Mesenchymal stem cell (in vitro differentiated cells and primary cell): Measurements from ENCODE around the gene PCDH15.

Source experiments
- DNase-seq: peaks from one replicate; pipeline ENCODE4 v3.0.0-alpha.2; 2013
- H2AFZ ChIP-seq: one replicate; pipeline ENCODE4 v1.6.1; 2013; ENCODE audit warnings: low read depth, mild to moderate bottlenecking, control low read depth, inconsistent platforms, low read length, moderate library complexity
- H2AK5ac ChIP-seq: 2 replicates; pipeline ENCODE4 v1.6.1; 2013; ENCODE audit warnings: low read length, moderate library complexity, mild to moderate bottlenecking, inconsistent platforms; ENCODE audit not compliant: severe bottlenecking
- H2BK120ac ChIP-seq: one replicate; pipeline ENCODE4 v1.6.1; 2013; ENCODE audit warnings: low read depth, mild to moderate bottlenecking, inconsistent platforms, low read length, moderate library complexity
- H2BK12ac ChIP-seq, 2 experiments: one replicate each; pipeline ENCODE4 v1.6.1; 2013; ENCODE audit warnings: inconsistent platforms in 2 of 2, low read length in 2 of 2, mild to moderate bottlenecking in 2 of 2, moderate library complexity in 2 of 2, control low read depth in 1 of 2
- H2BK15ac ChIP-seq: one replicate; pipeline ENCODE4 v1.6.1; 2013; ENCODE audit warnings: mild to moderate bottlenecking, low read depth, inconsistent platforms; ENCODE audit not compliant: poor library complexity, severe bottlenecking
- H2BK5ac ChIP-seq: 2 replicates; pipeline ENCODE4 v1.6.1; 2013; ENCODE audit warnings: low read depth, mild to moderate bottlenecking, low read length, control low read depth, inconsistent platforms; ENCODE audit not compliant: poor library complexity, severe bottlenecking
- H3K14ac ChIP-seq, 2 experiments: one replicate each; pipeline ENCODE4 v1.6.1; 2013; ENCODE audit warnings: inconsistent platforms in 2 of 2, low read length in 2 of 2, control low read depth in 1 of 2, mild to moderate bottlenecking in 1 of 2, moderate library complexity in 1 of 2
- H3K18ac ChIP-seq, 2 experiments: one replicate each; pipeline ENCODE4 v1.6.1; 2013; ENCODE audit warnings: inconsistent platforms in 2 of 2, low read length in 2 of 2, control low read depth in 1 of 2, low read depth in 1 of 2, mild to moderate bottlenecking in 1 of 2
- H3K23ac ChIP-seq, 2 experiments: one replicate each; pipeline ENCODE4 v1.6.1; 2013; ENCODE audit warnings: inconsistent platforms in 2 of 2, low read length in 2 of 2, mild to moderate bottlenecking in 2 of 2, moderate library complexity in 2 of 2, control low read depth in 1 of 2
- H3K27ac ChIP-seq: 2 replicates; pipeline ENCODE4 v1.5.1; 2013; ENCODE audit warnings: mild to moderate bottlenecking, moderate library complexity, low read length, control low read depth, inconsistent platforms; ENCODE audit not compliant: poor library complexity, severe bottlenecking
- H3K27me3 ChIP-seq, 2 experiments: 2 replicates each; pipeline versions ENCODE4 v1.6.1 to v1.7.0; 2013; ENCODE audit warnings: low read length in 2 of 2, mild to moderate bottlenecking in 2 of 2, moderate library complexity in 2 of 2, control low read depth in 1 of 2, inconsistent platforms in 1 of 2; ENCODE audit not compliant: control insufficient read depth in 1 of 2, insufficient read depth in 1 of 2
- H3K36me3 ChIP-seq, 2 experiments: 2 replicates each; pipeline versions ENCODE4 v1.6.1 to v1.7.0; 2013; ENCODE audit warnings: low read length in 2 of 2, control low read depth in 1 of 2, inconsistent platforms in 1 of 2, low read depth in 1 of 2, mild to moderate bottlenecking in 1 of 2; ENCODE audit not compliant: insufficient read depth in 2 of 2, control insufficient read depth in 1 of 2
- H3K4ac ChIP-seq, 2 experiments: one replicate each; pipeline ENCODE4 v1.6.1; 2013; ENCODE audit warnings: inconsistent platforms in 2 of 2, low read length in 2 of 2, mild to moderate bottlenecking in 2 of 2, moderate library complexity in 2 of 2, control low read depth in 1 of 2, low read depth in 1 of 2
- H3K4me1 ChIP-seq: 2 replicates; pipeline ENCODE4 v1.6.1; 2013; ENCODE audit warnings: low read depth, low read length, control low read depth; ENCODE audit not compliant: control insufficient read depth, insufficient read depth
- H3K4me2 ChIP-seq: 2 replicates; pipeline ENCODE4 v1.6.1; 2013; ENCODE audit warnings: low read length, mild to moderate bottlenecking, inconsistent platforms; ENCODE audit not compliant: poor library complexity, severe bottlenecking
- H3K4me3 ChIP-seq, 2 experiments: 2 replicates each; pipeline versions ENCODE4 v1.5.1 to v1.7.0; 2013; ENCODE audit warnings: low read length in 2 of 2, mild to moderate bottlenecking in 2 of 2, control low read depth in 1 of 2, low read depth in 1 of 2; ENCODE audit not compliant: insufficient read depth in 1 of 2
- H3K79me1 ChIP-seq: replicated peaks from 2 replicates; pipeline ENCODE4 v1.6.1; 2013; ENCODE audit warnings: mild to moderate bottlenecking, control low read depth, low read length, inconsistent platforms; ENCODE audit not compliant: poor library complexity, severe bottlenecking
- H3K9ac ChIP-seq: 2 replicates; pipeline ENCODE4 v1.7.0; 2013; ENCODE audit warnings: mild to moderate bottlenecking, low read length, moderate library complexity
- H3K9me3 ChIP-seq: 2 replicates; pipeline ENCODE4 v1.7.0; 2013; ENCODE audit warnings: mild to moderate bottlenecking, low read length; ENCODE audit not compliant: control insufficient read depth
- H4K8ac ChIP-seq: one replicate; pipeline ENCODE4 v1.6.1; 2013; ENCODE audit warnings: inconsistent platforms, mild to moderate bottlenecking, low read length, moderate library complexity
- H4K91ac ChIP-seq: one replicate; pipeline ENCODE4 v1.6.1; 2013; ENCODE audit warnings: mild to moderate bottlenecking, low read length, inconsistent platforms
- WGBS: methylation state at CpG from one replicate; pipeline ENCODE4 v1.1.7; 2013; ENCODE audit warnings: mixed read lengths; 5-methylcytosine and 5-hydroxymethylcytosine counted together

Gene PCDH15

GRCh38 chr10:54010337-54010933 is 790.6 kb downstream of the PCDH15 start:
- no peak overlapping the region for H2AK5ac ChIP-seq
- no peak overlapping the region for H4K91ac ChIP-seq
- H3K18ac ChIP-seq = no peak overlapping the region
- H2BK12ac ChIP-seq = no peak overlapping the region
- H3K27me3 ChIP-seq = no peaks in the 10 kb centered on the region
- no peaks in the 10 kb centered on the region for H3K9me3 ChIP-seq
- no peak overlapping the region for H3K9ac ChIP-seq
- WGBS = 85% methylated on average over 5 of the region's 5 CpGs
- H2BK15ac ChIP-seq = no peak overlapping the region
- no peak overlapping the region for H3K14ac ChIP-seq
- H4K8ac ChIP-seq = no peak overlapping the region
- no peak overlapping the region for H2BK120ac ChIP-seq
- no peaks in the 10 kb centered on the region for H3K4me1 ChIP-seq
- no peak overlapping the region for H2AFZ ChIP-seq
- no peak overlapping the region for H3K4ac ChIP-seq
- no peaks in the 10 kb centered on the region for H3K79me1 ChIP-seq
- no peak overlapping the region for H3K4me3 ChIP-seq
- no peak for DNase-seq
- H3K23ac ChIP-seq = no peak overlapping the region
- no peak overlapping the region for H3K27ac ChIP-seq
- H3K4me2 ChIP-seq = no peak overlapping the region
- H3K36me3 ChIP-seq = no peaks in the 10 kb centered on the region
- H2BK5ac ChIP-seq = no peak overlapping the region

GRCh38 chr10:54009672-54010071 is 791.4 kb downstream of the PCDH15 start:
- Histone ChIP-seq H3K23ac (no peak overlapping the region), H3K9ac (no peak overlapping the region), H4K91ac (no peak overlapping the region), H3K9me3 (no peaks in the 10 kb centered on the region), H2AK5ac (no peak overlapping the region), H3K27me3 (no peaks in the 10 kb centered on the region), H2BK120ac (no peak overlapping the region), H3K4ac (no peak overlapping the region), H3K4me3 (no peak overlapping the region), H2AFZ (no peak overlapping the region), H3K14ac (no peak overlapping the region), H3K27ac (no peak overlapping the region), H3K18ac (no peak overlapping the region), H2BK12ac (no peak overlapping the region), H3K36me3 (no peaks in the 10 kb centered on the region), H3K4me2 (no peak overlapping the region), H2BK5ac (no peak overlapping the region), H2BK15ac (no peak overlapping the region), H3K4me1 (no peaks in the 10 kb centered on the region), H4K8ac (no peak overlapping the region), H3K79me1 (no peaks in the 10 kb centered on the region)
- WGBS = 85% methylated on average over 3 of the region's 3 CpGs
- no peak for DNase-seq

GRCh38 chr10:54002077-54002476 is 799.0 kb downstream of the PCDH15 start:
- no peaks in the 10 kb centered on the region for H3K27me3 ChIP-seq
- no peak overlapping the region for H3K4me3 ChIP-seq
- DNase-seq = no peak
- H3K4me1 ChIP-seq = no peaks in the 10 kb centered on the region
- H3K18ac ChIP-seq = no peak overlapping the region
- H3K79me1 ChIP-seq = no peaks in the 10 kb centered on the region
- H3K9me3 ChIP-seq = no peaks in the 10 kb centered on the region
- no peak overlapping the region for H3K9ac ChIP-seq
- no peak overlapping the region for H4K91ac ChIP-seq
- no peak overlapping the region for H2AFZ ChIP-seq
- H3K4me2 ChIP-seq = no peak overlapping the region
- no peak overlapping the region for H2AK5ac ChIP-seq
- no peak overlapping the region for H3K4ac ChIP-seq
- H3K36me3 ChIP-seq = no peaks in the 10 kb centered on the region
- no peak overlapping the region for H3K27ac ChIP-seq
- H2BK120ac ChIP-seq = no peak overlapping the region
- H3K14ac ChIP-seq = no peak overlapping the region
- no peak overlapping the region for H4K8ac ChIP-seq
- H2BK15ac ChIP-seq = no peak overlapping the region
- no peak overlapping the region for H3K23ac ChIP-seq
- H2BK5ac ChIP-seq = no peak overlapping the region
- no peak overlapping the region for H2BK12ac ChIP-seq
- 98% methylated on average over 1 of the region's 1 CpG for WGBS

- Histone ChIP-seq H3K4me2 (no peak overlapping the region), H3K14ac (no peak overlapping the region), H2AFZ (no peak overlapping the region), H3K4me3 (no peak overlapping the region), H3K9me3 (no peaks in the 10 kb centered on the region), H2AK5ac (no peak overlapping the region), H2BK15ac (no peak overlapping the region), H3K27ac (no peak overlapping the region), H2BK5ac (no peak overlapping the region), H3K27me3 (no peaks in the 10 kb centered on the region), H3K18ac (no peak overlapping the region), H3K4me1 (no peaks in the 10 kb centered on the region), H3K9ac (no peak overlapping the region), H3K4ac (no peak overlapping the region), H4K8ac (no peak overlapping the region), H2BK12ac (no peak overlapping the region), H3K79me1 (no peaks in the 10 kb centered on the region), H3K36me3 (no peaks in the 10 kb centered on the region), H3K23ac (no peak overlapping the region), H4K91ac (no peak overlapping the region), H2BK120ac (no peak overlapping the region)
- DNase-seq = no peak
- WGBS = 100% methylated on average over 1 of the region's 2 CpGs
Measured at GRCh38 chr10:53997953-53998352, 803.1 kb downstream of the PCDH15 start.
